Anterior cingulate cortex (tissue), 58 donors: Measurements from ENCODE around the gene NME1.

Source experiments
- DNase-seq, 58 donors: peaks; one replicate each; lab custom pipeline; 2025; lab: John Stamatoyannopoulos, UW

Gene NME1

GRCh38 chr17:51185763-51186332, 32.5 kb downstream of the NME1 start:
- peak in 15 of 58 donors; percentile 8 to 46 (median 17) for DNase-seq

- no peak for DNase-seq
Measured at GRCh38 chr17:51188271-51188833, 35.0 kb downstream of the NME1 start.

GRCh38 chr17:51189162-51189561, 35.8 kb downstream of the NME1 start:
- no peak for DNase-seq

GRCh38 chr17:51189628-51190027, 36.3 kb downstream of the NME1 start:
- DNase-seq = no peak

GRCh38 chr17:51191895-51192294, 38.5 kb downstream of the NME1 start:
- no peak for DNase-seq

GRCh38 chr17:51197754-51198153, 44.4 kb downstream of the NME1 start:
- DNase-seq = no peak

- no peak for DNase-seq
Measured at GRCh38 chr17:51200295-51200694, 46.9 kb downstream of the NME1 start.

GRCh38 chr17:51200846-51201245, 47.5 kb downstream of the NME1 start:
- DNase-seq = no peak

GRCh38 chr17:51203838-51204237, 50.5 kb downstream of the NME1 start:
- no peak for DNase-seq
